Measurements from ENCODE around the gene ST8SIA6.
A peak's percentile ranks its signal among the peaks of the same experiment; 100 is the strongest.
"Not testable (repeated sequence)": the region's sequence is repeated elsewhere in the genome, so short reads cannot be mapped to it uniquely, and the experiment has no call there.

The ST8SIA6 gene, protein sequence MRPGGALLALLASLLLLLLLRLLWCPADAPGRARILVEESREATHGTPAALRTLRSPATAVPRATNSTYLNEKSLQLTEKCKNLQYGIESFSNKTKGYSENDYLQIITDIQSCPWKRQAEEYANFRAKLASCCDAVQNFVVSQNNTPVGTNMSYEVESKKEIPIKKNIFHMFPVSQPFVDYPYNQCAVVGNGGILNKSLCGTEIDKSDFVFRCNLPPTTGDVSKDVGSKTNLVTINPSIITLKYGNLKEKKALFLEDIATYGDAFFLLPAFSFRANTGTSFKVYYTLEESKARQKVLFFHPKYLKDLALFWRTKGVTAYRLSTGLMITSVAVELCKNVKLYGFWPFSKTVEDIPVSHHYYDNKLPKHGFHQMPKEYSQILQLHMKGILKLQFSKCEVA

DNA sequence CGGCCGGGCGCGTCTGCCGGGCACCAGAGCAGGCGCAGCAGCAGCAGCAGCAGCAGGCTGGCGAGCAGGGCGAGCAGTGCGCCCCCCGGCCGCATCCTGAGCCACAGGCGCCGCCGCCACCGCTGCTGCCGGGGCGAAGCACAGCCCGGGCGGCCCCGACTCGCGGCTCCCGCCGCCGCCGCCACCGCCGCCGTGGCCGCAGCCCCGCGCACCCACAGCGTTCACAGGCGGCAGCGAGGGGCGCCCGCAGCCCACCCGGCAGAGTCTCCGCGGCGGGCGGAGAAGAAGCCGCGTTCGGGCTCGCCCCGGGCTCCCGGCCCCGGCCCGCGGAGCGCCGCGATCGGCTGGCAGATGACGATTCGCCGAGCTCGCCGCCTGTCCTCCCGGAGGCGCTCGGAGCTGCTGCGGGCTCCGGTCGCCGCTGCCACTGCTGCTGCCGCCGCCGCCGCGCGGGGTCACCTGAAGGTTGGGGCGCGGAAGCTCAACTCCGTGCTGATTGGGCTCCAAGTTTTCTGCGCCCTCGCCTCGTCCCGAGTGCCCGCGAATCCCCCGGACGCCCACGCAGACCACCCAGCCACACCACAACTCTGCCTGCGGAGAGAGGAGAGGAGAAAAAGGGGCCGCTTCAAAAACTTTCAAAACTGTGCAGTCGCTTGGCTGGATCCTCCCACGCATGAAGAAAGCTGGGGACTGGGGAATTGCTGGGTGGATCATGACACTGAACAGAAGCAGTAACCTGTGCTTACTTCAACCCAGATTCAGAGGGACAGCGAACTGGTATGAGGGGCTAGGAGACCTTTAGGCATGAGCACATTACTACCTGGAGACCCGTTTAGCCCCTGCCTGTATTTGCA lies at the start of gene ST8SIA6:
TSS of gene ST8SIA6 (minus strand) at position 435 of the 854 bp plus-strand sequence. CDS start at position 95, 340 bp downstream.
- DNase-seq (ENCODE audit: low read depth) = no peak

DNA sequence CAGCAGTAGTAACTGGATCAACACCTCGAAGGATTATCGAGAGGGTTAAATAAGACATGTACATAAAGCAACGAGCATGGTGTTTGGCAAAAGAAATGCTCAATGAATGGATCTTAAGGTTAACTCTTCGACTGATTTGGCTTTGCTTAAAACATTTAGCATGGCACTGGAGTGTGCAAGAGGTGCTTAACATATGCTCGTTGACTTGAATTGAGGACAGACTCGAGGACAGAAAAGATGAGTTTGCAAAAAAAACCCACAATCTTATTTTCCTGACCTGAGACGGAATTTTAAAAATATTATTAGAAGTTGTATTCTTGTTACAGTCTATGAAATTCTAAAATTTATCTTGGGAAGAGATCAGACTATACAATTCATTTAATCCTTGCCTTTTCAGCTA lies 49.4 kb upstream of the ST8SIA6 start:
- DNase-seq (ENCODE audit: low read depth) = no peak

DNA sequence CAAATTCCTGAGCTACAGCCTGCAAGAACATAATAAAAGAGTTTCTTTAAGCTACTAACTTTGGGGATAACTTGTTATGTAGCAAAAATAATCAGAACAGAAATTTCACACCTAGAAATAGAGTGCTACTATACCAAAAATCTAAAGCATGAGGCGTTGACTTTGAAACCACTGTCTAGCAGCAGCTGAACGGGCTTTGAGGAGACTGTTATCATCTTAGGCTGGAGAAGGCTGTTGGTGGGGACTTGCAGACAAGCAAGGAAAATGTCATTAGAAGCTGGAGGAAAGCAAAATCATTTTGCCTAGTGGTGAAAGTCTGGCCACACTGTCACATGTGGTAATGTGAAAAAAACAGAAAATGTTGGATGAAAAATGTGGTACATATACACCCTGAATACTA lies 48.4 kb upstream of the ST8SIA6 start:
- no peak for DNase-seq (ENCODE audit: low read depth)

- DNase-seq (ENCODE audit: low read depth) = not testable (repeated sequence)
These were observed 44.6 kb upstream of the ST8SIA6 start for GRCh38 chr10:17499014-17499413.

DNA sequence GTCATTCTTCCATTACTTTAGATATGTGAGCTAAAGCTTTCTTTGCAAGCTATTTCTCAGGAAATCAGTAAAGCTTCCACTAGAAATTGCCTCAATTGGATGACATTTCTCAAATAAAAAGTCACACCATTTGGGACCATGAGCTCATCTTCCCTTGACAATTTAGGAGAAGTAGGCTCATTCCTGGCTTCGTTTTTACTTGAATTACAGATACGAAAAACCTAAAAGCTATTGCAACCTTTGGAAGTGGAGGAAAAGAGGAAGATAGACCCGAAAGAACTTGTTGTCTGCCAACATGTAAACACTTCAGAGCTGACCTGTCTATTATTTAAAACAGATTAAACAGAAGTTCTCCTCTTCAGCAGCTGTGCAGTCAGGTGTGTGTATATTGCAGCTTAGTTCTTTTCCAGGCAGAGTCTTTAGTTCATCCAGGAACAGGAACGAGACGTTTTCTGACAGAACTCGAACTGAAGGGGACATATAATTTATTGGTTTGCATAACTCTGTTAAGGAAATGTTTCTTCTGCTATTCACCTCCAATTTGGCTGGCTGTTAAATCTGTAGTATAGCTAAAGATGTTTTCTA lies 43.1 kb upstream of the ST8SIA6 start:
- DNase-seq (ENCODE audit: low read depth) = no peak

GRCh38 chr10:17494626-17495260 lies 40.3 kb upstream of the ST8SIA6 start:
- DNase-seq (ENCODE audit: low read depth) = no peak

GRCh38 chr10:17488848-17489247 lies 34.5 kb upstream of the ST8SIA6 start:
- DNase-seq (ENCODE audit: low read depth) = no peak

DNA sequence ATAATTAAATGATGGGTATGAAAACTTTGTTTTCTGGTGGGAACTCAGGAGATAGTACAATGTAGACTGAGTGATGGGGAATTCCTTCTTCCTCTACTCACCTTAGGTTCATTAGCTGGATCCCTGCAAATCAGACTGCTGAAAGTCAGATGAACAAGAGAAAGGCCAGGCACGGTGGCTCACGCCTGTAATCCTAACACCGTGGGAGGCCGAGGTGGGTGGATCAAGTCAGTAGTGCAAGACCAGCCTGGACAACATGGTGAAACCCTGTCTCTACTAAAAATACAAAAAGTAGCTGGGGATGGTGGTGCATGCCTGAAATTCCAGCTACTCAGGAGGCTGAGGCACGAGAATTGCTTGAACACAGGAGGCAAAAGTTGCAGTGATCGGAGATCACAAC lies 28.7 kb upstream of the ST8SIA6 start:
- DNase-seq (ENCODE audit: low read depth) = no peak

DNA sequence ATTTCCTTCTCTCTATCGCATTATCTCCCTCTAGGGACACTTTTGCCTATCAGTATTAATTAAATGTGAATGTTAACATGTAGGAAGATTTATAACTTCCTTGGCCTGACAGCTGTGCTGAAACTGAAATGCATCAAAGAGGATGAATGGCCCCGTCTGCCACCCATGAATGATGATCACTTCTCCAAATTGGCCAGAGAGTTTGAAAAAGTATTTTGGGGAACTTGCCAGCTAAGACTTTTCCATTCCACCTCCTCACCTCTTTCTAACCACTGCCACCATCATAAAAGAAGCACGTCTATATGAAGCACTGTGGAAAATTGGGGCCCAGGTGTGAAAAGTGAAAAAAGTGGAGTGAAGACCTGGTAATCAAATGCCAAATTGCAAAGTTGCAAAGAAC lies 25.4 kb upstream of the ST8SIA6 start:
- no peak for DNase-seq (ENCODE audit: low read depth)

- DNase-seq (ENCODE audit: low read depth) = peak; percentile 35
These were observed 24.7 kb upstream of the ST8SIA6 start for GRCh38 chr10:17479015-17479615.

- DNase-seq (ENCODE audit: low read depth) = no peak
These were observed 21.7 kb upstream of the ST8SIA6 start for GRCh38 chr10:17476073-17476472.

- DNase-seq (ENCODE audit: low read depth) = no peak
These were observed 21.3 kb upstream of the ST8SIA6 start for GRCh38 chr10:17475661-17476060.

GRCh38 chr10:17474595-17475323 lies 20.4 kb upstream of the ST8SIA6 start:
- no peak for DNase-seq (ENCODE audit: low read depth)

DNA sequence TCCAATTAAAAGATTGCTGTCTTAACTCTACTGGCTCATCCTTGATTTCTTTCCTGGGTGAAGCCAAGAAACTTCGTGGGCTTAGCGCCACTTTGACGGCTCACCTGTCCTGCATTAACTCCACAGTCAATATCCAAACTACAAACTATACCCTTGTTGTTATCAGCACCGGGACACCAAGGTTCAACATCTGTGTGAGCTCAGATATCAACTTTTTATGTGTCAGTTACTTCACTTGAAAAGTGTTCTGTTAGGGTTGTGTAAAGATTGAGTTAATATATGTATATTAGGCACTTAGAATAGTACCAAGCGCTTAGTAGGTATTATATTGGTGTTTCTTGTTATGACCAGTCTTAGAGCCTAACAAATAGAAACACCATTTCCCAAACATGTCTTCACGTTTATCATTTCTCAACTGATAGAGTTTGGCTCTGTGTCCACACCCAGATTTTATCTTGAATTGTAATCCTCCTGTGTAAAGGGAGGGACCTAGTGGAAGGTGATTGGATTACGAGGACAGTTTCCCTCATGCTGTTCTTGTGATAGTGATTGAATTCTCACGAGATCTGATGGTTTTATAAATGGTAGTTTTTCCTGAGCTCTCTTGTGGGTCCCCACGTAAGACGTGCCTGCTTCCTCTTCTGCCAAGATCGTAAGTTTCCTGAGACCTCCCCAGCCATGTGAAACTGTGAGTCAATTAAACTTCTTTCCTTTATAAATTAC lies 19.0 kb upstream of the ST8SIA6 start:
- no peak for DNase-seq (ENCODE audit: low read depth)

DNA sequence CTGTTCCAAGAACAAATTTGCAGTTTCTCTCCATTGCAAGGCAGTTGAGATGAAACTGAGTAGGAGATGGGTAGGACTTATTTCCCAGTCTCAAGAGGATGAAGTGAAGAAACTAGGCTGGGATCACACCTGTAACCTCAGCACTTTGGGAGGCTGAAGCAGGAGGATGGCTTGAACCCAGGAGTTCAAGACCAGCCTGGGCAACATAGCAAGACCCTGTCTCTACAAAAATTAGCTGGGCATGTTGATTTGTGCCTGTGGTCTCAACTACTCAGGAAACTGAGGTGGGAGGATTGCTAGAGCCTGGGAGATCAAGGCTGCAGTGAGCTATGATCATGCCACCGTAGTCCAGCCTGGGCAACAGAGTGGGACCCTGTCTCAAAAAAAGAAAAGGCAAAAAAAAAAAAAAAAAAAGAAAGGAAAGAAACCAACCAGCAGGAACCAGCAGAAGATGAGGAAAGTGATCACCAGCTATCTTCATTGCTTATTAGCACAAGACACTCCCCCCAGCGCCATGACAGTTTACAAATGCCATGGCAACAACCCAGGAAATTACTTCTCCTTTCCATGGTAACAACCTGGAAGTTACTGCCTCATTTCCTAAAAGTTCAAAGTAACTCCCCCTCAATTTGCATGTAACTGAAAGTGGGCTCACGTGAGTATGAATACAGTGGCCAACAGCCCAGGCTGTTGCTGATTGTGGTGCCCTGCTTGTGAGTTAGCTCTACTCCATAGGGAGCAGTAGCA lies 18.3 kb upstream of the ST8SIA6 start:
- no peak for DNase-seq (ENCODE audit: low read depth)

GRCh38 chr10:17470246-17470645 lies 15.9 kb upstream of the ST8SIA6 start:
- DNase-seq (ENCODE audit: low read depth) = no peak

- no peak for DNase-seq (ENCODE audit: low read depth)
These were observed 11.1 kb upstream of the ST8SIA6 start for GRCh38 chr10:17465328-17466125.

GRCh38 chr10:17464545-17464944 lies 10.2 kb upstream of the ST8SIA6 start:
- DNase-seq (ENCODE audit: low read depth) = no peak

- no peak for DNase-seq (ENCODE audit: low read depth)
These were observed 6.4 kb upstream of the ST8SIA6 start for GRCh38 chr10:17460756-17461155.

Data from GM04503 (cell line).